Activated B cell treated with CpG ODN at 0.5 μM for 24 hours (primary cell): ENCODE results near the gene CXCR5. TPM values are rescaled to one million over a fixed set of nuclear protein-coding genes. Genes with fewer than 3 reads are reported as not detected.
A peak's percentile ranks its signal among the peaks of the same experiment; 100 is the strongest.

Experiments
- ATAC-seq: fragments of 200-7000 bp; cut with Tn5 transposase; one replicate; pipeline ENCODE4 v1.10.0; 2021; ENCODE audit warnings: low read depth, mild to moderate bottlenecking, moderate library complexity
- CTCF ChIA-PET: fragments of 350-600 bp; sonication (Branson Sonifier 250); formaldehyde crosslinking; loops from one replicate; lab custom pipeline; 2021; ENCODE audit warnings: antibody characterized with exemption; lab: Charles Lee
- POLR2A ChIA-PET: fragments of 350-600 bp; sonication (Branson Sonifier 250); formaldehyde crosslinking; loops from one replicate; lab custom pipeline; 2021; ENCODE audit warnings: antibody characterized with exemption; lab: Charles Lee
- DNase-seq: peaks from one replicate; pipeline ENCODE4 v3.0.0; 2022
- H3K27ac Mint-ChIP-seq: one replicate; pipeline ENCODE4 v1.8.0; 2020; ENCODE audit warnings: mixed read lengths
- H3K27me3 Mint-ChIP-seq: one replicate; pipeline ENCODE4 v1.8.0; 2021; ENCODE audit warnings: mixed read lengths
- H3K36me3 Mint-ChIP-seq: one replicate; pipeline ENCODE4 v1.8.0; 2021; ENCODE audit warnings: low read depth, mixed read lengths
- H3K4me1 Mint-ChIP-seq: one replicate; pipeline ENCODE4 v1.8.0; 2021; ENCODE audit warnings: mixed read lengths
- H3K4me3 Mint-ChIP-seq: one replicate; pipeline ENCODE4 v1.8.0; 2020; ENCODE audit warnings: mild to moderate bottlenecking, mixed read lengths
- H3K9me3 Mint-ChIP-seq: one replicate; pipeline ENCODE4 v1.8.0; 2020; ENCODE audit warnings: mixed read lengths
- CTCF ChIP-seq: fragments of 200-600 bp; IDR thresholded peaks from one replicate; pipeline ENCODE4 v1.8.0; 2022; ENCODE audit warnings: antibody characterized with exemption, mild to moderate bottlenecking
- intact Hi-C: fragments of 100-400 bp; cut with micrococcal nuclease; formaldehyde crosslinking; loops from one replicate; pipeline ENCODE4 v1.15.1; 2024
- total RNA-seq: library from RNA; stranded (reverse); gene quantifications from 2 replicates; pipeline ENCODE4 v1.2.3, GENCODE V29; 2022

The CXCR5 gene
- total RNA-seq, 1 donor from 2014 or later = 199 TPM

- intact Hi-C loops = no loop called here
- POLR2A ChIA-PET = interaction anchor here (8.2 to 9.3 kb wide), 3 partner anchors 16 to 118 kb away, joined by 57 to 109 read pairs (median 82); partner anchors contain the start of genes BCL9L and DDX6
- ATAC-seq (no peak), DNase-seq (no peak)
- no peak overlapping the region for H3K4me3 Mint-ChIP-seq
- H3K36me3 Mint-ChIP-seq = peaks cover 25% of the 10 kb centered on the region
- TF ChIP-seq CTCF = no peak
- peaks cover 48% of the 10 kb centered on the region for H3K4me1 Mint-ChIP-seq
- H3K27me3 Mint-ChIP-seq = no peaks in the 10 kb centered on the region
- no peak overlapping the region for H3K27ac Mint-ChIP-seq
- no peaks in the 10 kb centered on the region for H3K9me3 Mint-ChIP-seq
- CTCF ChIA-PET = interaction anchor here (0.9 to 7.9 kb wide), 3 partner anchors 22 to 49 kb away, joined by 6 to 55 read pairs (median 6); partner anchors contain the start of gene UPK2
Observed at GRCh38 chr11:118908264-118908663, 24.6 kb downstream of the CXCR5 start.

- no peak for TF ChIP-seq CTCF
- CTCF ChIA-PET = interaction anchor here (0.8 to 7.9 kb wide), 4 partner anchors 17 to 119 kb away, joined by 3 to 55 read pairs (median 5); partner anchors contain the start of gene BCL9L
- H3K4me1 Mint-ChIP-seq = peaks cover 50% of the 10 kb centered on the region
Observed at GRCh38 chr11:118908901-118909618, 25.4 kb downstream of the CXCR5 start.

GRCh38 chr11:118909619-118910308 lies 26.1 kb downstream of the CXCR5 start:
- peaks cover 21% of the 10 kb centered on the region for H3K36me3 Mint-ChIP-seq
- DNase-seq = no peak
- no peaks in the 10 kb centered on the region for H3K9me3 Mint-ChIP-seq
- no peak for ATAC-seq
- H3K27me3 Mint-ChIP-seq = no peaks in the 10 kb centered on the region
- peaks cover 57% of the 10 kb centered on the region for H3K4me1 Mint-ChIP-seq
- H3K4me3 Mint-ChIP-seq = no peak overlapping the region
- POLR2A ChIA-PET = interaction anchor here (0.6 to 9.3 kb wide), 8 partner anchors 12 to 120 kb away, joined by 3 to 109 read pairs (median 8); partner anchors contain the start of genes BCL9L, DDX6 and UPK2
- intact Hi-C loops = no loop called here
- TF ChIP-seq CTCF = no peak
- H3K27ac Mint-ChIP-seq = no peak overlapping the region
- CTCF ChIA-PET = interaction anchor here (0.8 to 7.9 kb wide), 3 partner anchors 16 to 21 kb away, joined by 3 to 55 read pairs (median 3); partner anchors contain the start of gene BCL9L

More at GRCh38 chr11:118908901-118909618, 25.4 kb downstream of the CXCR5 start:
- POLR2A ChIA-PET = interaction anchor here (0.6 to 9.3 kb wide), 9 partner anchors 11 to 119 kb away, joined by 3 to 109 read pairs (median 8); partner anchors contain the start of genes BCL9L, DDX6 and UPK2
- ATAC-seq (no peak), DNase-seq (no peak)
- Mint-ChIP-seq H3K27me3 (no peaks in the 10 kb centered on the region), H3K36me3 (peaks cover 21% of the 10 kb centered on the region), H3K4me3 (no peak overlapping the region), H3K9me3 (no peaks in the 10 kb centered on the region), H3K27ac (peak overlapping the region; percentile 56)
- intact Hi-C loops = no loop called here

GRCh38 chr11:118910309-118911112 lies 26.8 kb downstream of the CXCR5 start:
- ChIA-PET POLR2A (interaction anchor here (0.7 to 9.3 kb wide), 5 partner anchors 14 to 120 kb away, joined by 8 to 109 read pairs (median 57); partner anchors contain the start of genes BCL9L and DDX6), CTCF (interaction anchor here (1.3 to 7.9 kb wide), 3 partner anchors 15 to 221 kb away, joined by 3 to 55 read pairs (median 4); partner anchors contain the start of gene BCL9L)
- Mint-ChIP-seq H3K4me3 (peak overlapping the region; percentile 50), H3K36me3 (peaks cover 21% of the 10 kb centered on the region), H3K4me1 (peaks cover 65% of the 10 kb centered on the region), H3K27ac (no peak overlapping the region), H3K27me3 (no peaks in the 10 kb centered on the region), H3K9me3 (no peaks in the 10 kb centered on the region)
- DNase-seq (no peak), ATAC-seq (no peak)
- no peak for TF ChIP-seq CTCF
- intact Hi-C loops = no loop called here
